SK-N-SH (cell line): ENCODE results near the gene KIF18A. TPM values are rescaled to one million over a fixed set of nuclear protein-coding genes. Genes with fewer than 3 reads are reported as not detected.

ENCODE experiments used
- CTCF ChIA-PET: fragments of 300-600, 350-600 bp; formaldehyde crosslinking; extraction: SDS; loops from one replicate; lab custom pipeline; 2021; lab: Yijun Ruan, JAX
- POLR2A ChIA-PET: fragments of 350-600 bp; sonication (Branson Sonifier 250); formaldehyde crosslinking; extraction: SDS; loops from one replicate; lab custom pipeline; 2020; ENCODE audit warnings: antibody characterized with exemption, inconsistent platforms; lab: Yijun Ruan, JAX
- DNase-seq: peaks from one replicate; pipeline ENCODE4 v3.0.0; 2012
- H2AFZ ChIP-seq: fragments of 200-600 bp; sonication (generic); 2 replicates; pipeline ENCODE4 v1.8.1; 2016; ENCODE audit warnings: antibody characterized with exemption, mild to moderate bottlenecking, low read depth
- H3F3A ChIP-seq: fragments of 200-600 bp; sonication (generic); replicated peaks from 2 replicates; pipeline ENCODE3; 2016; ENCODE audit warnings: antibody characterized with exemption, mild to moderate bottlenecking; ENCODE audit not compliant: insufficient read depth
- H3K27ac ChIP-seq, 2 experiments: fragments of 200-500 bp in 1 of 2; fragments of 200-600 bp in 1 of 2; sonication (Bioruptor generic) in 1 of 2; sonication (generic), shearing (Covaris generic) in 1 of 2; 2 replicates each; pipeline versions ENCODE4 v1.5.1 to v1.6.1; 2014 to 2016; ENCODE audit warnings: low read depth in 2 of 2, inconsistent platforms in 1 of 2, low read length in 1 of 2, mild to moderate bottlenecking in 1 of 2, mixed read lengths in 1 of 2
- H3K27me3 ChIP-seq: fragments of 200-600 bp; sonication (generic), shearing (Covaris generic); 2 replicates; pipeline ENCODE4 v1.6.1; 2016; ENCODE audit warnings: mixed run types; ENCODE audit not compliant: insufficient read depth
- H3K36me3 ChIP-seq, 2 experiments: fragments of 200-500 bp in 1 of 2; fragments of 200-600 bp in 1 of 2; sonication (Bioruptor generic) in 1 of 2; sonication (generic) in 1 of 2; replicated peaks in 1 of 2; 2 replicates each; pipeline versions ENCODE3 to v1.5.1; 2014 to 2016; ENCODE audit warnings: low read length in 1 of 2, mild to moderate bottlenecking in 1 of 2; ENCODE audit not compliant: insufficient read depth in 2 of 2, control insufficient read depth in 1 of 2
- H3K4me1 ChIP-seq, 2 experiments: fragments of 200-500 bp in 1 of 2; fragments of 200-600 bp in 1 of 2; sonication (Bioruptor generic) in 1 of 2; sonication (generic), shearing (Covaris generic) in 1 of 2; 2 replicates each; pipeline versions ENCODE4 v1.5.1 to v1.6.1; 2014 to 2016; ENCODE audit warnings: low read depth in 1 of 2, low read length in 1 of 2, mixed run types in 1 of 2; ENCODE audit not compliant: insufficient read depth in 2 of 2, control insufficient read depth in 1 of 2
- H3K4me2 ChIP-seq: fragments of 200-600 bp; sonication (generic), shearing (Covaris generic); 2 replicates; pipeline ENCODE4 v1.6.1; 2017; ENCODE audit warnings: mixed run types
- H3K4me3 ChIP-seq, 2 experiments: fragments of 200-500 bp in 1 of 2; fragments of 200-600 bp in 1 of 2; sonication (Bioruptor generic) in 1 of 2; sonication (generic), shearing (Covaris generic) in 1 of 2; 2 replicates each; pipeline versions ENCODE4 v1.5.1 to v1.8.1; 2014 to 2016; ENCODE audit warnings: low read depth in 2 of 2, inconsistent platforms in 1 of 2, low read length in 1 of 2, mild to moderate bottlenecking in 1 of 2, mixed read lengths in 1 of 2, moderate library complexity in 1 of 2
- H3K79me2 ChIP-seq: fragments of 200-600 bp; sonication (generic); 2 replicates; pipeline ENCODE4 v1.8.1; 2017; ENCODE audit warnings: mild to moderate bottlenecking; ENCODE audit not compliant: insufficient read depth
- H3K9ac ChIP-seq: fragments of 200-600 bp; sonication (generic); 2 replicates; pipeline ENCODE4 v1.6.1; 2017; ENCODE audit warnings: mixed run types
- H3K9me2 ChIP-seq: fragments of 200-600 bp; sonication (generic); 2 replicates; pipeline ENCODE4 v1.6.1; 2017; ENCODE audit warnings: mixed run types
- H3K9me3 ChIP-seq: fragments of 200-600 bp; sonication (generic); 2 replicates; pipeline ENCODE4 v1.6.1; 2017; ENCODE audit warnings: mixed run types, mild to moderate bottlenecking, moderate library complexity
- H4K20me1 ChIP-seq: fragments of 200-600 bp; sonication (generic); 2 replicates; pipeline ENCODE4 v1.6.1; 2017; ENCODE audit warnings: mild to moderate bottlenecking, mixed run types; ENCODE audit not compliant: insufficient read depth
- CHD2 ChIP-seq: fragments of 150-350 bp; IDR thresholded peaks from 2 replicates; pipeline ENCODE4 v1.6.1; 2018; ENCODE audit warnings: low read length; ENCODE audit not compliant: partially characterized antibody
- ELF1 ChIP-seq: IDR thresholded peaks from 2 replicates; pipeline ENCODE4 v1.4.0; 2012
- EP300 ChIP-seq, 2 experiments: IDR thresholded peaks; 2 replicates each; pipeline versions ENCODE4 v1.4.0 to v1.6.1; 2012; ENCODE audit warnings: borderline replicate concordance in 1 of 2, low read depth in 1 of 2, low read length in 1 of 2
- EZH2phosphoT487 ChIP-seq: fragments of 200-600 bp; sonication (generic); IDR thresholded peaks from 2 replicates; pipeline ENCODE4 v1.6.1; 2017; ENCODE audit warnings: low read depth, mixed run types, mild to moderate bottlenecking, antibody characterized with exemption, moderate library complexity, borderline replicate concordance
- FOSL2 ChIP-seq: IDR thresholded peaks from 2 replicates; pipeline ENCODE4 v1.4.0; 2012; ENCODE audit warnings: low read depth, mild to moderate bottlenecking, moderate library complexity, borderline replicate concordance
- FOXJ3 ChIP-seq: sonication (generic); formaldehyde crosslinking; IDR thresholded peaks from 2 replicates; pipeline ENCODE4 v1.5.1; 2020; ENCODE audit warnings: mild to moderate bottlenecking, missing genetic modification reagents
- JUND ChIP-seq: IDR thresholded peaks from 2 replicates; pipeline ENCODE4 v1.4.0; 2012
- NRF1 ChIP-seq: IDR thresholded peaks from 2 replicates; pipeline ENCODE4 v1.6.1; 2012; ENCODE audit warnings: low read depth, mild to moderate bottlenecking, low read length
- PBX3 ChIP-seq: IDR thresholded peaks from 2 replicates; pipeline ENCODE4; 2012
- POLR2AphosphoS5 ChIP-seq: IDR thresholded peaks from 2 replicates; pipeline ENCODE4 v1.6.1; 2012; ENCODE audit warnings: low read depth, low read length
- RAD21 ChIP-seq: IDR thresholded peaks from 2 replicates; pipeline ENCODE4 v1.6.1; 2012; ENCODE audit warnings: mild to moderate bottlenecking, low read length
- RFX5 ChIP-seq: IDR thresholded peaks from 2 replicates; pipeline ENCODE4 v1.6.1; 2012; ENCODE audit warnings: mild to moderate bottlenecking, improper control_type of control experiment, low read length
- RXRA ChIP-seq: IDR thresholded peaks from 2 replicates; pipeline ENCODE4 v1.4.0; 2012; ENCODE audit warnings: low read depth, mild to moderate bottlenecking, borderline replicate concordance
- SIN3A ChIP-seq: IDR thresholded peaks from 2 replicates; pipeline ENCODE4 v1.6.1; 2012; ENCODE audit warnings: low read depth, mild to moderate bottlenecking, low read length, moderate library complexity, borderline replicate concordance
- SMC3 ChIP-seq: IDR thresholded peaks from 2 replicates; pipeline ENCODE4 v1.6.1; 2012; ENCODE audit warnings: low read depth, low read length, improper control_type of control experiment
- TAF1 ChIP-seq: IDR thresholded peaks from 2 replicates; pipeline ENCODE4 v1.6.1; 2012; ENCODE audit warnings: low read depth, mild to moderate bottlenecking, low read length, moderate library complexity, borderline replicate concordance
- TCF12 ChIP-seq: IDR thresholded peaks from 2 replicates; pipeline ENCODE4 v1.4.0; 2012
- TEAD4 ChIP-seq: IDR thresholded peaks from 2 replicates; pipeline ENCODE4 v1.4.0; 2012; ENCODE audit warnings: mild to moderate bottlenecking, borderline replicate concordance; ENCODE audit not compliant: insufficient read depth
- USF1 ChIP-seq: IDR thresholded peaks from 2 replicates; pipeline ENCODE4 v1.4.0; 2012; ENCODE audit warnings: low read depth, borderline replicate concordance
- YY1 ChIP-seq: IDR thresholded peaks from 2 replicates; pipeline ENCODE4 v1.4.0; 2012; ENCODE audit warnings: low read depth, mild to moderate bottlenecking
- polyA plus RNA-seq, 3 experiments: library from polyadenylated mRNA; depleted of rRNA; stranded (reverse); fragments of >200 nt; gene quantifications; 2 replicates each; pipeline ENCODE4 v1.2.3, GENCODE V29; 2012
- TF ChIP-seq, protein P1 (sequence below): IDR thresholded peaks from 2 replicates; pipeline ENCODE4 v1.4.0; 2012; ENCODE audit warnings: low read depth
- TF ChIP-seq, protein P2 (sequence below): fragments of 150-350 bp; IDR thresholded peaks from 2 replicates; pipeline ENCODE4 v1.6.1; 2016; ENCODE audit warnings: mild to moderate bottlenecking, low read depth, low read length
- TF ChIP-seq, protein P3 (sequence below): IDR thresholded peaks from 2 replicates; pipeline ENCODE4 v1.6.1; 2012; ENCODE audit warnings: mild to moderate bottlenecking, low read depth, low read length, moderate library complexity
- TF ChIP-seq, protein P4 (sequence below): fragments of 200-600 bp; sonication (generic); IDR thresholded peaks from 2 replicates; pipeline ENCODE4 v1.6.1; 2017; ENCODE audit warnings: antibody characterized with exemption, mild to moderate bottlenecking, moderate library complexity

The KIF18A gene
- polyA plus RNA-seq, 1 of the 3 experiments (the other 2 are of a cell fraction), result 3.8 TPM

GRCh38 chr11:28009388-28009787 is 98.6 kb downstream of the KIF18A start:
- Histone ChIP-seq H3K27ac (peak overlapping the region; percentile 0 to 28; a peak in 2 of 4 replicates), H3K9me3 (peaks cover 2% of the 10 kb centered on the region; the same call in 1 of the 2 replicates), H3K4me3 (no peak overlapping the region), H4K20me1 (no peaks in the 10 kb centered on the region), H3K36me3 (no peaks in the 10 kb centered on the region), H3F3A (peaks cover 5% of the 10 kb centered on the region), H3K9me2 (no peaks in the 10 kb centered on the region), H3K79me2 (no peaks in the 10 kb centered on the region), H3K4me1 (peaks cover 0 to 10% of the 10 kb centered on the region in 2 experiments; a peak in 2 of 4 replicates), H3K4me2 (no peak overlapping the region), H3K9ac (no peak overlapping the region), H2AFZ (no peak overlapping the region), H3K27me3 (no peaks in the 10 kb centered on the region)
- ChIA-PET CTCF (no interaction called here), POLR2A (no interaction called here)
- no peak for DNase-seq
- TF ChIP-seq NRF1 (no peak), EZH2phosphoT487 (no peak), POLR2AphosphoS5 (no peak), FOXJ3 (CRISPR knock-in tag) (no peak), CHD2 (no peak), USF1 (no peak), EP300 (IDR thresholded peaks at IDR 0.05; ENCODE audit: borderline replicate concordance in 1 of 2, low read depth in 1 of 2, low read length in 1 of 2) (peak in 1 of 2 experiments; percentile 13; a peak in 1 of 4 replicates), TCF12 (peak; percentile 83), TAF1 (no peak), RAD21 (no peak), ELF1 (no peak), FOSL2 (peak; percentile 49; the same call in 1 of the 2 replicates), RFX5 (no peak), TEAD4 (no peak), RXRA (no peak), YY1 (no peak), SMC3 (no peak), SIN3A (no peak), JUND (peak; percentile 54), PBX3 (no peak)
- TF ChIP-seq, protein P1, sequence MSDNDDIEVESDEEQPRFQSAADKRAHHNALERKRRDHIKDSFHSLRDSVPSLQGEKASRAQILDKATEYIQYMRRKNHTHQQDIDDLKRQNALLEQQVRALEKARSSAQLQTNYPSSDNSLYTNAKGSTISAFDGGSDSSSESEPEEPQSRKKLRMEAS, result no peak
- TF ChIP-seq, protein P2, sequence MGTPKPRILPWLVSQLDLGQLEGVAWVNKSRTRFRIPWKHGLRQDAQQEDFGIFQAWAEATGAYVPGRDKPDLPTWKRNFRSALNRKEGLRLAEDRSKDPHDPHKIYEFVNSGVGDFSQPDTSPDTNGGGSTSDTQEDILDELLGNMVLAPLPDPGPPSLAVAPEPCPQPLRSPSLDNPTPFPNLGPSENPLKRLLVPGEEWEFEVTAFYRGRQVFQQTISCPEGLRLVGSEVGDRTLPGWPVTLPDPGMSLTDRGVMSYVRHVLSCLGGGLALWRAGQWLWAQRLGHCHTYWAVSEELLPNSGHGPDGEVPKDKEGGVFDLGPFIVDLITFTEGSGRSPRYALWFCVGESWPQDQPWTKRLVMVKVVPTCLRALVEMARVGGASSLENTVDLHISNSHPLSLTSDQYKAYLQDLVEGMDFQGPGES, result no peak
- TF ChIP-seq, protein P3, sequence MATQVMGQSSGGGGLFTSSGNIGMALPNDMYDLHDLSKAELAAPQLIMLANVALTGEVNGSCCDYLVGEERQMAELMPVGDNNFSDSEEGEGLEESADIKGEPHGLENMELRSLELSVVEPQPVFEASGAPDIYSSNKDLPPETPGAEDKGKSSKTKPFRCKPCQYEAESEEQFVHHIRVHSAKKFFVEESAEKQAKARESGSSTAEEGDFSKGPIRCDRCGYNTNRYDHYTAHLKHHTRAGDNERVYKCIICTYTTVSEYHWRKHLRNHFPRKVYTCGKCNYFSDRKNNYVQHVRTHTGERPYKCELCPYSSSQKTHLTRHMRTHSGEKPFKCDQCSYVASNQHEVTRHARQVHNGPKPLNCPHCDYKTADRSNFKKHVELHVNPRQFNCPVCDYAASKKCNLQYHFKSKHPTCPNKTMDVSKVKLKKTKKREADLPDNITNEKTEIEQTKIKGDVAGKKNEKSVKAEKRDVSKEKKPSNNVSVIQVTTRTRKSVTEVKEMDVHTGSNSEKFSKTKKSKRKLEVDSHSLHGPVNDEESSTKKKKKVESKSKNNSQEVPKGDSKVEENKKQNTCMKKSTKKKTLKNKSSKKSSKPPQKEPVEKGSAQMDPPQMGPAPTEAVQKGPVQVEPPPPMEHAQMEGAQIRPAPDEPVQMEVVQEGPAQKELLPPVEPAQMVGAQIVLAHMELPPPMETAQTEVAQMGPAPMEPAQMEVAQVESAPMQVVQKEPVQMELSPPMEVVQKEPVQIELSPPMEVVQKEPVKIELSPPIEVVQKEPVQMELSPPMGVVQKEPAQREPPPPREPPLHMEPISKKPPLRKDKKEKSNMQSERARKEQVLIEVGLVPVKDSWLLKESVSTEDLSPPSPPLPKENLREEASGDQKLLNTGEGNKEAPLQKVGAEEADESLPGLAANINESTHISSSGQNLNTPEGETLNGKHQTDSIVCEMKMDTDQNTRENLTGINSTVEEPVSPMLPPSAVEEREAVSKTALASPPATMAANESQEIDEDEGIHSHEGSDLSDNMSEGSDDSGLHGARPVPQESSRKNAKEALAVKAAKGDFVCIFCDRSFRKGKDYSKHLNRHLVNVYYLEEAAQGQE, result no peak
- TF ChIP-seq, protein P4, sequence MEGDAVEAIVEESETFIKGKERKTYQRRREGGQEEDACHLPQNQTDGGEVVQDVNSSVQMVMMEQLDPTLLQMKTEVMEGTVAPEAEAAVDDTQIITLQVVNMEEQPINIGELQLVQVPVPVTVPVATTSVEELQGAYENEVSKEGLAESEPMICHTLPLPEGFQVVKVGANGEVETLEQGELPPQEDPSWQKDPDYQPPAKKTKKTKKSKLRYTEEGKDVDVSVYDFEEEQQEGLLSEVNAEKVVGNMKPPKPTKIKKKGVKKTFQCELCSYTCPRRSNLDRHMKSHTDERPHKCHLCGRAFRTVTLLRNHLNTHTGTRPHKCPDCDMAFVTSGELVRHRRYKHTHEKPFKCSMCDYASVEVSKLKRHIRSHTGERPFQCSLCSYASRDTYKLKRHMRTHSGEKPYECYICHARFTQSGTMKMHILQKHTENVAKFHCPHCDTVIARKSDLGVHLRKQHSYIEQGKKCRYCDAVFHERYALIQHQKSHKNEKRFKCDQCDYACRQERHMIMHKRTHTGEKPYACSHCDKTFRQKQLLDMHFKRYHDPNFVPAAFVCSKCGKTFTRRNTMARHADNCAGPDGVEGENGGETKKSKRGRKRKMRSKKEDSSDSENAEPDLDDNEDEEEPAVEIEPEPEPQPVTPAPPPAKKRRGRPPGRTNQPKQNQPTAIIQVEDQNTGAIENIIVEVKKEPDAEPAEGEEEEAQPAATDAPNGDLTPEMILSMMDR, result no peak
